Adrenal gland (tissue), 5 donors: ENCODE results near the gene TIMELESS.

Experiments
- POLR2A ChIP-seq, 2 donors: fragments of 450-650 bp; IDR thresholded peaks; one replicate each; pipeline ENCODE4 v1.6.1; 2017; ENCODE audit warnings: antibody characterized with exemption in 2 of 2, mild to moderate bottlenecking in 2 of 2, moderate library complexity in 1 of 2
- TF ChIP-seq, protein P1 (sequence below), 6 experiments: fragments of 450-650 bp in 4 of 6; fragments of 200-600 bp in 2 of 6; sonication (generic) in 1 of 6; IDR thresholded peaks; 1 replicate in 5 of 6; 2 replicates in 1 of 6; pipeline versions ENCODE4 v1.5.1 to v1.8.0; 2016 to 2021; ENCODE audit warnings: antibody characterized with exemption in 6 of 6, mild to moderate bottlenecking in 2 of 6, moderate library complexity in 1 of 6
- donor health status: DM: no; HTN: no; CAD: no.

DNA sequence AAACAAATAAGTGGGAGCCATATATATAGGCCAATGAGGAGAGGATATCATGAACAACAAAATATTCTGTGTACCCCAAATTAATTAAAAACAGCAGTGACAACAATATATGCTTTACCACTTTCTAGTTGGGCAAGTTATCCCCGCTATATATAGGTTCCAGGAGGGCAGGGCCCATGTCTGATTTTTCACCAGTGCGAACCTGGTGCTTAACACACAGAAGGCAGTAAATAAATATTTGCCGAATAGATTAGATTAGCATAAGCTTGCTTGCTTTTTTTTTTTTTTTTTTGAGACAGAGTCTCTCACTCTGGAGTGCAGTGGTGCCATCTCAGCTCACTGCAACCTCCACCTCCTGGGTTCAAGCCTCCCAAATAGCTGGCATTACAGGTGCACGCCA lies 8.6 kb upstream of the TIMELESS start:
- TF ChIP-seq, protein P1, sequence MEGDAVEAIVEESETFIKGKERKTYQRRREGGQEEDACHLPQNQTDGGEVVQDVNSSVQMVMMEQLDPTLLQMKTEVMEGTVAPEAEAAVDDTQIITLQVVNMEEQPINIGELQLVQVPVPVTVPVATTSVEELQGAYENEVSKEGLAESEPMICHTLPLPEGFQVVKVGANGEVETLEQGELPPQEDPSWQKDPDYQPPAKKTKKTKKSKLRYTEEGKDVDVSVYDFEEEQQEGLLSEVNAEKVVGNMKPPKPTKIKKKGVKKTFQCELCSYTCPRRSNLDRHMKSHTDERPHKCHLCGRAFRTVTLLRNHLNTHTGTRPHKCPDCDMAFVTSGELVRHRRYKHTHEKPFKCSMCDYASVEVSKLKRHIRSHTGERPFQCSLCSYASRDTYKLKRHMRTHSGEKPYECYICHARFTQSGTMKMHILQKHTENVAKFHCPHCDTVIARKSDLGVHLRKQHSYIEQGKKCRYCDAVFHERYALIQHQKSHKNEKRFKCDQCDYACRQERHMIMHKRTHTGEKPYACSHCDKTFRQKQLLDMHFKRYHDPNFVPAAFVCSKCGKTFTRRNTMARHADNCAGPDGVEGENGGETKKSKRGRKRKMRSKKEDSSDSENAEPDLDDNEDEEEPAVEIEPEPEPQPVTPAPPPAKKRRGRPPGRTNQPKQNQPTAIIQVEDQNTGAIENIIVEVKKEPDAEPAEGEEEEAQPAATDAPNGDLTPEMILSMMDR (IDR thresholded peaks at IDR 0.05), result no peak
- TF ChIP-seq POLR2A (IDR thresholded peaks at IDR 0.05), result no peak
